Natural killer cell (primary cell): ENCODE measurements around the gene CFAP206. TPM values are rescaled to one million over a fixed set of nuclear protein-coding genes. Genes with fewer than 3 reads are reported as not detected.

Source experiments
- ATAC-seq, 3 donors: fragments of 150-1000 bp in 2 of 3; fragments of 200-7000 bp in 1 of 3; cut with Tn5 transposase; 1 replicate in 1 of 3; 2 replicates in 2 of 3; pipeline ENCODE4 v1.10.0; 2021; ENCODE audit warnings: mild to moderate bottlenecking in 2 of 3, moderate library complexity in 2 of 3
- DNase-seq, 2 donors: peaks; one replicate each; pipeline versions ENCODE4 v3.0.0 to v3.0.0-alpha.2; 2013 to 2021; ENCODE audit warnings: mixed read lengths in 1 of 2
- H3K27ac ChIP-seq: one replicate; pipeline ENCODE4 v1.5.1; 2013; ENCODE audit warnings: mild to moderate bottlenecking, low read length
- H3K27me3 ChIP-seq: one replicate; pipeline ENCODE4 v1.6.1; 2013; ENCODE audit warnings: low read length; ENCODE audit not compliant: control insufficient read depth, insufficient read depth
- H3K36me3 ChIP-seq: one replicate; pipeline ENCODE4 v1.6.1; 2013; ENCODE audit warnings: low read length; ENCODE audit not compliant: control insufficient read depth, insufficient read depth
- H3K4me1 ChIP-seq: one replicate; pipeline ENCODE4 v1.6.1; 2013; ENCODE audit warnings: low read length; ENCODE audit not compliant: control insufficient read depth, insufficient read depth
- H3K4me3 ChIP-seq: one replicate; pipeline ENCODE4 v1.5.1; 2013; ENCODE audit warnings: low read length
- H3K9me3 ChIP-seq: one replicate; pipeline ENCODE4 v1.6.1; 2013; ENCODE audit warnings: low read length; ENCODE audit not compliant: control insufficient read depth, insufficient read depth
- H3K27ac Mint-ChIP-seq, 2 donors: one replicate each; pipeline ENCODE4 v1.8.0; 2022; ENCODE audit warnings: mild to moderate bottlenecking in 2 of 2, mixed read lengths in 2 of 2, moderate library complexity in 1 of 2
- H3K27me3 Mint-ChIP-seq, 2 donors: one replicate each; pipeline ENCODE4 v1.8.0; 2022; ENCODE audit warnings: low read depth in 2 of 2, mixed read lengths in 2 of 2
- H3K36me3 Mint-ChIP-seq: one replicate; pipeline ENCODE4 v1.8.0; 2022; ENCODE audit warnings: mixed read lengths
- H3K4me1 Mint-ChIP-seq, 2 donors: one replicate each; pipeline ENCODE4 v1.8.0; 2022; ENCODE audit warnings: mixed read lengths in 2 of 2
- H3K4me3 Mint-ChIP-seq: one replicate; pipeline ENCODE4 v1.8.0; 2022; ENCODE audit warnings: mild to moderate bottlenecking, moderate library complexity, mixed read lengths
- H3K9me3 Mint-ChIP-seq, 2 donors: one replicate each; pipeline ENCODE4 v1.8.0; 2022; ENCODE audit warnings: mixed read lengths in 2 of 2
- WGBS: methylation state at CpG from one replicate; pipeline ENCODE4 v1.1.7; 2013; ENCODE audit warnings: missing lambda C conversion rate; ENCODE audit not compliant: insufficient coverage; 5-methylcytosine and 5-hydroxymethylcytosine counted together
- intact Hi-C: fragments of 100-400 bp; cut with micrococcal nuclease; formaldehyde crosslinking; loops from one replicate; pipeline ENCODE4 v1.14.2; 2022
- total RNA-seq, 4 donors: library from RNA; stranded (reverse); fragments of 120-200 nt in 1 of 4; gene quantifications; one replicate each; pipeline versions ENCODE4 v1.2.3 to v1.2.4, GENCODE V29; 2013 to 2022
- TF ChIP-seq, protein P1 (sequence below): fragments of 200-600 bp; IDR thresholded peaks from one replicate; pipeline ENCODE4 v1.8.0; 2022; ENCODE audit warnings: antibody characterized with exemption

Gene CFAP206
- total RNA-seq, 3 donors from 2014 or later (not counting 1 experiment from before 2014, with no cell fraction given): not detected

DNA sequence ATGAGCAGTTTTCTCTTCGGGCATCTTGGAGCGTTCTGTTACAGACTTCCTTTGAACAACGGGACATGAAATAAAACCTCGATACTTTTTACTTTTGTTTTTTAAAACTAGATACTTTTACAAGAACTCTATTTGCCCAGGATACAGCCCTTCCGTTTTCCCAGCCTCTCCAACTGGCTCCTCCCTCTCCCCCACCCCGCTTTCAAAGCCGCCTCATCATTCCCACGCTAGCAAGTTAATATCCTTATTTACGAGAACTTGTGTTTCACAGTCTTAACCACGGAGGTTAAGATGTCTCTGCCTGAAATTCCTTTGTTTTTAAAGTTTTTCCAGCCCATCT lies 241 bp upstream of the CFAP206 start:
- Histone ChIP-seq H3K4me1 (peaks cover 12% of the 10 kb centered on the region), H3K27ac (no peak overlapping the region)

DNA sequence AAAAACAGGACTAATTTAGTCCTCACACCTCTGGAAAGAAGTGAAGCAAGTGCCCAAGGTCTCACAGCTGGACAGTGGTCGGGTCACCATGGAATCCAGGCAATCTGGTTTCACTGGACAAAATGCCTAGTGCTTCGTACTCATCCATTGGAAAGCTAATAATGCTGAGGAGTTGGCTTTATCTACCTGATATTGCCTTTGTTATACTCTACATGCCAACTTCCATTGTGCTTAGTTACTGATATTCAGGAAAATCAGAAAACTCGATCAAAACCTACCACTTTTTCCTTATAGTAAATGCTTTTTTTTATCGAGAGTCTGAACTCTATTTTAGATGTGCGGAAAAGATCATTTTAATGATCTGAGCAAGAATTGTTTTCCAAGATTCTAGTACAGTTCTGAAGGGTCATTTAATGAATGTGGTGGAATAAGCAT lies 966 bp downstream of the CFAP206 start:
- ATAC-seq: no peak
- H3K36me3 Mint-ChIP-seq: no peaks in the 10 kb centered on the region
- peaks cover 9 to 33% of the 10 kb centered on the region in 2 donors for H3K27me3 Mint-ChIP-seq
- no peak for DNase-seq
- H3K4me3 ChIP-seq: peak overlapping the region; percentile 55
- no peaks in the 10 kb centered on the region for H3K9me3 Mint-ChIP-seq
- no peaks in the 10 kb centered on the region for H3K9me3 ChIP-seq
- WGBS: 0% methylated on average over 2 of the region's 5 CpGs
- no peaks in the 10 kb centered on the region for H3K36me3 ChIP-seq
- peak overlapping the region; percentile 19 for H3K27ac ChIP-seq
- peaks cover 12% of the 10 kb centered on the region for H3K4me1 ChIP-seq
- H3K27me3 ChIP-seq: peaks cover 10% of the 10 kb centered on the region
- peak overlapping the region; percentile 78 for H3K27ac Mint-ChIP-seq
- intact Hi-C loops: loop anchor here (5.0 to 10.0 kb wide), 3 partner anchors 64 to 1676 kb away; partner anchors contain the start of genes PNRC1, SLC35A1 and ZNF292
- TF ChIP-seq, protein P1, sequence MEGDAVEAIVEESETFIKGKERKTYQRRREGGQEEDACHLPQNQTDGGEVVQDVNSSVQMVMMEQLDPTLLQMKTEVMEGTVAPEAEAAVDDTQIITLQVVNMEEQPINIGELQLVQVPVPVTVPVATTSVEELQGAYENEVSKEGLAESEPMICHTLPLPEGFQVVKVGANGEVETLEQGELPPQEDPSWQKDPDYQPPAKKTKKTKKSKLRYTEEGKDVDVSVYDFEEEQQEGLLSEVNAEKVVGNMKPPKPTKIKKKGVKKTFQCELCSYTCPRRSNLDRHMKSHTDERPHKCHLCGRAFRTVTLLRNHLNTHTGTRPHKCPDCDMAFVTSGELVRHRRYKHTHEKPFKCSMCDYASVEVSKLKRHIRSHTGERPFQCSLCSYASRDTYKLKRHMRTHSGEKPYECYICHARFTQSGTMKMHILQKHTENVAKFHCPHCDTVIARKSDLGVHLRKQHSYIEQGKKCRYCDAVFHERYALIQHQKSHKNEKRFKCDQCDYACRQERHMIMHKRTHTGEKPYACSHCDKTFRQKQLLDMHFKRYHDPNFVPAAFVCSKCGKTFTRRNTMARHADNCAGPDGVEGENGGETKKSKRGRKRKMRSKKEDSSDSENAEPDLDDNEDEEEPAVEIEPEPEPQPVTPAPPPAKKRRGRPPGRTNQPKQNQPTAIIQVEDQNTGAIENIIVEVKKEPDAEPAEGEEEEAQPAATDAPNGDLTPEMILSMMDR: no peak
- H3K4me3 Mint-ChIP-seq: peak overlapping the region; percentile 91
- peaks cover 6 to 16% of the 10 kb centered on the region in 2 donors for H3K4me1 Mint-ChIP-seq

More for the DNA sequence above, 241 bp upstream of the CFAP206 start:
- intact Hi-C loops: loop anchor here (5.0 to 10.0 kb wide), 3 partner anchors 65 to 1677 kb away; partner anchors contain the start of genes PNRC1, SLC35A1 and ZNF292
- peak in 1 of 3 donors; percentile 3 for ATAC-seq
- WGBS: 0% methylated on average over 10 of the region's 10 CpGs
- H3K36me3 ChIP-seq: no peaks in the 10 kb centered on the region
- H3K9me3 Mint-ChIP-seq: no peaks in the 10 kb centered on the region
- TF ChIP-seq, protein P1: no peak
- DNase-seq: no peak
- no peaks in the 10 kb centered on the region for H3K9me3 ChIP-seq
- no peaks in the 10 kb centered on the region for H3K36me3 Mint-ChIP-seq
- H3K27ac Mint-ChIP-seq: peak overlapping the region; percentile 78
- H3K4me3 Mint-ChIP-seq: peak overlapping the region; percentile 91
- peaks cover 10% of the 10 kb centered on the region for H3K27me3 ChIP-seq
- H3K4me1 Mint-ChIP-seq: peaks cover 6 to 16% of the 10 kb centered on the region in 2 donors
- H3K4me3 ChIP-seq: peak overlapping the region; percentile 55
- peaks cover 9 to 27% of the 10 kb centered on the region in 2 donors for H3K27me3 Mint-ChIP-seq

DNA sequence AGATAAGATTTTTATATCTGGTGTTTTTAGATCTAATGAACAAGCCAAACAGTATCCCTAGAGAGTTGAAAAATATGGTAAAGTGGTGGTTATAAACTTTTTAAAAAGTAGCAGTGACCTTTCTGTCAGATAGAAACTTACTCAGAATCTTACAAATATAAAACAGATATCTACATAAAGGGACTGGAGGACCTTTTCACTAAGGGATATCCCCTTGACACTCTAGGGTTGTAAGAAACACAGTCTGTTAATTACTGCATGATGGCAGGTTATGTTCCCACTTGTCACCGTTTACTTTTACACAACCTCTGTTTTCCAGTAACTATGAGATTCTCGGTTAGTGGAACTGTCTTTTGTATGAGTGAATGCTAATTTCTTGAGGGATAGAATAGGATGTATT lies 11.5 kb downstream of the CFAP206 start:
- intact Hi-C loops: no loop called here
- Histone ChIP-seq H3K4me1 (no peaks in the 10 kb centered on the region), H3K36me3 (no peaks in the 10 kb centered on the region), H3K4me3 (no peak overlapping the region), H3K27ac (no peak overlapping the region), H3K9me3 (no peaks in the 10 kb centered on the region), H3K27me3 (no peaks in the 10 kb centered on the region)
- Mint-ChIP-seq H3K9me3 (no peaks in the 10 kb centered on the region), H3K4me3 (no peak overlapping the region), H3K27ac (no peak overlapping the region), H3K27me3 (peaks cover 0 to 6% of the 10 kb centered on the region in 2 donors), H3K4me1 (no peaks in the 10 kb centered on the region), H3K36me3 (no peaks in the 10 kb centered on the region)
- ATAC-seq (no peak), DNase-seq (no peak)
- WGBS: 100% methylated on average over 1 of the region's 2 CpGs
- TF ChIP-seq, protein P1: no peak

DNA sequence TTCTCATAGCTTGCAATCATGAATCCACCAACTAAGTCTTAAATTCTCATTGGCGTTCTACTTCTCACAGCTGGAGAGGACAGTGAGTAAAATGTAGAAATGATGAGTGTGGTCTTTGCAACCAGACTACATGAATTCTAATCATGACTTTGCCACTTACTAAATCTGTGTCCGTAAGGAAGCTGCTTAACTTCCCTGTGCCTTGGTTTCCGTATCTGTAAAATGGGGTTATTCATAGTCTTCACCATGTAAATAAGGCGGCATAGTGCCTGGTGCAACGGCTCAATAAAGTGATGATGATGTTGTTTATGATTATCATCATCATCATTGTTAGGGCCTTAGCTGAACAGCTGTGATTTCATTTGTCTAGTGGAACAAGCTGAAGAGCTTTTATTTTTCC lies 12.6 kb downstream of the CFAP206 start:
- no peaks in the 10 kb centered on the region for H3K4me1 Mint-ChIP-seq
- no peaks in the 10 kb centered on the region for H3K9me3 Mint-ChIP-seq
- H3K27ac ChIP-seq: no peak overlapping the region
- 95% methylated on average over 4 of the region's 5 CpGs for WGBS
- no peak overlapping the region for H3K4me3 Mint-ChIP-seq
- no peaks in the 10 kb centered on the region for H3K36me3 ChIP-seq
- H3K27me3 Mint-ChIP-seq: peaks cover 0 to 6% of the 10 kb centered on the region in 2 donors
- DNase-seq: no peak
- H3K4me1 ChIP-seq: no peaks in the 10 kb centered on the region
- no peaks in the 10 kb centered on the region for H3K36me3 Mint-ChIP-seq
- TF ChIP-seq, protein P1: no peak
- intact Hi-C loops: no loop called here
- no peak overlapping the region for H3K27ac Mint-ChIP-seq
- no peaks in the 10 kb centered on the region for H3K27me3 ChIP-seq
- ATAC-seq: no peak
- no peaks in the 10 kb centered on the region for H3K9me3 ChIP-seq
- no peak overlapping the region for H3K4me3 ChIP-seq
